ENCODE data around the gene DCAF15.
"Not testable (repeated sequence)": the region's sequence is repeated elsewhere in the genome, so short reads cannot be mapped to it uniquely, and the experiment has no call there.

DCAF15 gene

GRCh38 chr19:13966684-13967128, 14.4 kb downstream of the DCAF15 start:
- no peaks in the 10 kb centered on the region for H3K27me3 ChIP-seq (replicated peaks; ENCODE audit: control insufficient read depth, insufficient read depth, low read length, poor library complexity, severe bottlenecking)
- no peak overlapping the region for H3K4me3 ChIP-seq (ENCODE audit: insufficient read depth, low read depth, low read length, poor library complexity, severe bottlenecking)
- no peaks in the 10 kb centered on the region for H3K9me3 ChIP-seq (ENCODE audit: control insufficient read depth, low read length)
- H3K36me3 ChIP-seq (ENCODE audit: control insufficient read depth, insufficient read depth, low read length): peaks cover 53% of the 10 kb centered on the region
- no peak for DNase-seq
- no peak overlapping the region for H3K27ac ChIP-seq (ENCODE audit: insufficient read depth, low read length, poor library complexity, severe bottlenecking)
- H3K4me1 ChIP-seq (ENCODE audit: control insufficient read depth, insufficient read depth, low read length, poor library complexity, severe bottlenecking): no peaks in the 10 kb centered on the region

DNA sequence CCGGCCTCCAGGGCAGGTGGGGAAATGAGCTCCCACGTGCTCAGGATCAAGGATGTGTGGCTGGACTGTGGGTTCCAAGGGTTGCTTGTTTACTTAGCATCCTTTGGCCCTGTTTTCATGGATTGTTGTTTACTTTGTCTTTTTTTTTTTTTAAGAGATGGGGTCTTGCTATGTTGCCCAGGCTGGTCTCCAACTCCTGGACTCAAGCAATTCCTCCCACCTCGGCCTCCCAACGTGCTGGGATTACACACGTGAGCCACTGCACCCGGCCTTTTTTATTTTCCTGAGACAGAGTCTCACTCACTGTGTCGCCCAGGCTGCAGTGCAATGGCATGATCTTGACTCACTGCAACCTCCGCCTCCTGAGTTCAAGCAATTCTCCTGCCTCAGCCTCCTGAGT, 14.9 kb downstream of the DCAF15 start:
- DNase-seq; H3K27ac ChIP-seq (ENCODE audit: insufficient read depth, low read length, poor library complexity, severe bottlenecking); H3K4me3 ChIP-seq (ENCODE audit: insufficient read depth, low read depth, low read length, poor library complexity, severe bottlenecking); H3K9me3 ChIP-seq (ENCODE audit: control insufficient read depth, low read length); H3K27me3 ChIP-seq (replicated peaks; ENCODE audit: control insufficient read depth, insufficient read depth, low read length, poor library complexity, severe bottlenecking); H3K4me1 ChIP-seq (ENCODE audit: control insufficient read depth, insufficient read depth, low read length, poor library complexity, severe bottlenecking): not testable (repeated sequence)
- H3K36me3 ChIP-seq (ENCODE audit: control insufficient read depth, insufficient read depth, low read length): peaks cover 50% of the 10 kb centered on the region

DNA sequence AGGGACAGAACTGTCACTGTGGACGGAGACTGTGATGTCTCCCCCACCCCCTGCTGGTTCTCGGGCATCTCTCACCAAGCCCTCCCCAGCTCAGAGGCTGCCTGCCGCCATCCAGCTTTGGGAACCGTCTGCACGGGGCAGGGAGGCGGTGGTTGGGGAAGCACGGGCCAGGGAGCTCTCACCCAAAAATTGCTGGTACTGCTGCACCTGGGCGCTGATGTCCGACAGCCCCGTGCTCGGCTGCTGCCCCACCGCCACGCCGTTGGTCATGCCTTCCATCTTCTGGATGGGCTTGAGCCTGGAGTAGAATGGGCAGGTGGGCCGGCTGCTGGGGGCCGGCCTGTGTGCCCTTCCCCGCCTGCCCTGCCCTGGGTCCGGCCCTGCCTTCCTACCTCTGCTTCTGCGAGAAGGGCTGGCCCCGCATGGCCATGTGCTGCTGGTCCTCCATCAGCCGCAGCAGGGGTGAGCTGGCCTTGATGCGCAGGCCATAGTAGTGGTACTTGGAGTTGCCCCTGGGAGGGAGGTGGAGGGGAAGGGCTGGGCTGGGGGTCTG, 16.1 kb downstream of the DCAF15 start:
- DNase-seq: no peak
- H3K4me3 ChIP-seq (ENCODE audit: insufficient read depth, low read depth, low read length, poor library complexity, severe bottlenecking): no peak overlapping the region
- no peaks in the 10 kb centered on the region for H3K27me3 ChIP-seq (replicated peaks; ENCODE audit: control insufficient read depth, insufficient read depth, low read length, poor library complexity, severe bottlenecking)
- H3K36me3 ChIP-seq (ENCODE audit: control insufficient read depth, insufficient read depth, low read length): peaks cover 54% of the 10 kb centered on the region
- no peaks in the 10 kb centered on the region for H3K4me1 ChIP-seq (ENCODE audit: control insufficient read depth, insufficient read depth, low read length, poor library complexity, severe bottlenecking)
- no peak overlapping the region for H3K27ac ChIP-seq (ENCODE audit: insufficient read depth, low read length, poor library complexity, severe bottlenecking)
- H3K9me3 ChIP-seq (ENCODE audit: control insufficient read depth, low read length): no peaks in the 10 kb centered on the region

GRCh38 chr19:13968999-13969398, 16.7 kb downstream of the DCAF15 start:
- H3K4me3 ChIP-seq (ENCODE audit: insufficient read depth, low read depth, low read length, poor library complexity, severe bottlenecking): no peak overlapping the region
- no peak overlapping the region for H3K27ac ChIP-seq (ENCODE audit: insufficient read depth, low read length, poor library complexity, severe bottlenecking)
- H3K9me3 ChIP-seq (ENCODE audit: control insufficient read depth, low read length): no peaks in the 10 kb centered on the region
- peaks cover 3% of the 10 kb centered on the region for H3K4me1 ChIP-seq (ENCODE audit: control insufficient read depth, insufficient read depth, low read length, poor library complexity, severe bottlenecking)
- H3K27me3 ChIP-seq (replicated peaks; ENCODE audit: control insufficient read depth, insufficient read depth, low read length, poor library complexity, severe bottlenecking): no peaks in the 10 kb centered on the region
- DNase-seq: no peak
- peaks cover 54% of the 10 kb centered on the region for H3K36me3 ChIP-seq (ENCODE audit: control insufficient read depth, insufficient read depth, low read length)

DNA sequence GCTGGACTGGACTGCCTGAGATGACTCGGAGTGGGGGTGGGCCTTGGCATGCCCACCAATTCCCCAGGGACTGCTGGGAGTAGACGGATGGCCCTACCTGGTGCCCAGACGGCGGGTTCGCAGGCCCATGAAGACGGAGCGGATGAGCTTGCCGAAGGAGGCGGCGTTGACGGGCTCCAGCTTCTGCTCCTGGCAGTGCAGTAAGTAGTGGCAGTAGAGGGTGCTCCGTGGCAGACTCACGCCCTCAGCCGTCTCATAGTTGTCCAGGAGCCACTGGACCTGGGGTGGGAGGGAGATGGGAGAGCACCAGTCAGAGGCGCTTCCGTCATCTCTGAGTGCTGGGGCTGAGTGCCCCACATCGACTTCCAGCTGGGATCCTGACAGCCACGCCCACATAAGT, 17.6 kb downstream of the DCAF15 start:
- Histone ChIP-seq H3K9me3 (ENCODE audit: control insufficient read depth, low read length) (no peaks in the 10 kb centered on the region), H3K27ac (ENCODE audit: insufficient read depth, low read length, poor library complexity, severe bottlenecking) (no peak overlapping the region), H3K36me3 (ENCODE audit: control insufficient read depth, insufficient read depth, low read length) (peaks cover 54% of the 10 kb centered on the region), H3K27me3 (replicated peaks; ENCODE audit: control insufficient read depth, insufficient read depth, low read length, poor library complexity, severe bottlenecking) (no peaks in the 10 kb centered on the region), H3K4me1 (ENCODE audit: control insufficient read depth, insufficient read depth, low read length, poor library complexity, severe bottlenecking) (peaks cover 5% of the 10 kb centered on the region), H3K4me3 (ENCODE audit: insufficient read depth, low read depth, low read length, poor library complexity, severe bottlenecking) (no peak overlapping the region)
- no peak for DNase-seq

- not testable (repeated sequence) for H3K27me3 ChIP-seq (replicated peaks; ENCODE audit: control insufficient read depth, insufficient read depth, low read length, poor library complexity, severe bottlenecking); DNase-seq; H3K9me3 ChIP-seq (ENCODE audit: control insufficient read depth, low read length); H3K27ac ChIP-seq (ENCODE audit: insufficient read depth, low read length, poor library complexity, severe bottlenecking); H3K4me3 ChIP-seq (ENCODE audit: insufficient read depth, low read depth, low read length, poor library complexity, severe bottlenecking); H3K4me1 ChIP-seq (ENCODE audit: control insufficient read depth, insufficient read depth, low read length, poor library complexity, severe bottlenecking)
- H3K36me3 ChIP-seq (ENCODE audit: control insufficient read depth, insufficient read depth, low read length): peaks cover 43% of the 10 kb centered on the region
Measured at GRCh38 chr19:13971868-13972267, 19.6 kb downstream of the DCAF15 start.

- Histone ChIP-seq H3K4me1 (ENCODE audit: control insufficient read depth, insufficient read depth, low read length, poor library complexity, severe bottlenecking) (peaks cover 5% of the 10 kb centered on the region), H3K36me3 (ENCODE audit: control insufficient read depth, insufficient read depth, low read length) (peaks cover 38% of the 10 kb centered on the region), H3K9me3 (ENCODE audit: control insufficient read depth, low read length) (no peaks in the 10 kb centered on the region), H3K27ac (ENCODE audit: insufficient read depth, low read length, poor library complexity, severe bottlenecking) (no peak overlapping the region), H3K27me3 (replicated peaks; ENCODE audit: control insufficient read depth, insufficient read depth, low read length, poor library complexity, severe bottlenecking) (no peaks in the 10 kb centered on the region), H3K4me3 (ENCODE audit: insufficient read depth, low read depth, low read length, poor library complexity, severe bottlenecking) (no peak overlapping the region)
- no peak for DNase-seq
Measured at GRCh38 chr19:13972368-13973155, 20.3 kb downstream of the DCAF15 start.

DNA sequence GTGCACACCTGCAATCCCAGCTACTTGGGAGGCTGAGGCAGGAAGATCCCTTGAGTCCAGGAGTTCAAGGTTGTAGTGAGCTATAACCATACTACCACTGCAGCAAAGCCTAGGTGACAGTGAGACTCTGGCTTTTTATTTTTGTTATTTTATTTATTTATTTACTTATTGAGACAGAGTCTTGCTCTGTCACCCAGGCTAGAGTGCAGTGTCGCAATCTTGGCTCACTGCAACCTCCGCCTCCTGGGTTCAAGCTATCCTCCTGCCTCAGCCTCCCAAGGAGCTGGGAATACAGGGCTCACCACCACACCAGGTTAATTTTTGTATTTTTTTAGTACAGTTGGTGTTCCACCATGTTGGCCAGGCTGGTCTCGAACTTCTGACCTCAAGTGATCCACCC, 21.2 kb downstream of the DCAF15 start:
- H3K4me1 ChIP-seq (ENCODE audit: control insufficient read depth, insufficient read depth, low read length, poor library complexity, severe bottlenecking); H3K27me3 ChIP-seq (replicated peaks; ENCODE audit: control insufficient read depth, insufficient read depth, low read length, poor library complexity, severe bottlenecking); DNase-seq; H3K4me3 ChIP-seq (ENCODE audit: insufficient read depth, low read depth, low read length, poor library complexity, severe bottlenecking); H3K9me3 ChIP-seq (ENCODE audit: control insufficient read depth, low read length); H3K27ac ChIP-seq (ENCODE audit: insufficient read depth, low read length, poor library complexity, severe bottlenecking): not testable (repeated sequence)
- H3K36me3 ChIP-seq (ENCODE audit: control insufficient read depth, insufficient read depth, low read length): peaks cover 29% of the 10 kb centered on the region

GRCh38 chr19:13974073-13974472, 21.8 kb downstream of the DCAF15 start:
- Histone ChIP-seq H3K9me3 (ENCODE audit: control insufficient read depth, low read length) (no peaks in the 10 kb centered on the region), H3K27me3 (replicated peaks; ENCODE audit: control insufficient read depth, insufficient read depth, low read length, poor library complexity, severe bottlenecking) (no peaks in the 10 kb centered on the region), H3K27ac (ENCODE audit: insufficient read depth, low read length, poor library complexity, severe bottlenecking) (no peak overlapping the region), H3K36me3 (ENCODE audit: control insufficient read depth, insufficient read depth, low read length) (peaks cover 23% of the 10 kb centered on the region), H3K4me3 (ENCODE audit: insufficient read depth, low read depth, low read length, poor library complexity, severe bottlenecking) (no peak overlapping the region), H3K4me1 (ENCODE audit: control insufficient read depth, insufficient read depth, low read length, poor library complexity, severe bottlenecking) (peaks cover 5% of the 10 kb centered on the region)
- no peak for DNase-seq

DNA sequence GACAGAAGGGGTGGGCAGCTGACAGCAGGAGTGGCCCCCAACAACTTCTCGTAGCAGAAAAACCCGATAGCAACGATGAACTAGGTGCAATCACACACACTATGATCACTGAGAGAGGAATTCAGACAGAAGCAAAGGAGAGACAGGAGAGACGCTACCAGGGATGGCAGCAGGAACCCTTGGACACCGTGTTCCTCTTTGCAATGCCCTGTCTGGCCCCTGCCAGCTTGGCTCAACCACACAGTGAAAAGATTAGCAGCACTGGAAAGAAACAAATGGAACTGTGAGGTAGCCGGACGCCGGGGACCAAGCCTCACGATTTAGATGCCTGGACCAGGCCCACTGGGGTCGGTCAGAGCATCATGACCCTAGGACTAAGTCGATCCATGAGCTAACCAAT, 23.6 kb downstream of the DCAF15 start:
- Histone ChIP-seq H3K36me3 (ENCODE audit: control insufficient read depth, insufficient read depth, low read length) (peaks cover 18% of the 10 kb centered on the region), H3K27ac (ENCODE audit: insufficient read depth, low read length, poor library complexity, severe bottlenecking) (no peak overlapping the region), H3K4me3 (ENCODE audit: insufficient read depth, low read depth, low read length, poor library complexity, severe bottlenecking) (no peak overlapping the region), H3K27me3 (replicated peaks; ENCODE audit: control insufficient read depth, insufficient read depth, low read length, poor library complexity, severe bottlenecking) (no peaks in the 10 kb centered on the region), H3K9me3 (ENCODE audit: control insufficient read depth, low read length) (no peaks in the 10 kb centered on the region), H3K4me1 (ENCODE audit: control insufficient read depth, insufficient read depth, low read length, poor library complexity, severe bottlenecking) (peaks cover 5% of the 10 kb centered on the region)
- no peak for DNase-seq

Data from effector memory CD4-positive, alpha-beta T cell (primary cell).